Muscle of back (tissue), 11 donors: Measurements from ENCODE around the gene CCR3. TPM values are rescaled to one million over a fixed set of nuclear protein-coding genes. Genes with fewer than 3 reads are reported as not detected.

Source experiments
- DNase-seq, 3 donors: peaks; one replicate each; pipeline versions ENCODE4 v3.0.0 to v3.0.0-alpha.2; 2013
- polyA plus RNA-seq, 10 donors: library from polyadenylated mRNA; unstranded; fragments of 120-200 nt; gene quantifications; one replicate each; pipeline ENCODE4 v1.2.1, GENCODE V29; 2013; ENCODE audit not compliant: insufficient read length in 10 of 10

Gene CCR3
- polyA plus RNA-seq, 10 donors: 0.10 to 0.25 (median 0.20) TPM; not detected in 7

DNA sequence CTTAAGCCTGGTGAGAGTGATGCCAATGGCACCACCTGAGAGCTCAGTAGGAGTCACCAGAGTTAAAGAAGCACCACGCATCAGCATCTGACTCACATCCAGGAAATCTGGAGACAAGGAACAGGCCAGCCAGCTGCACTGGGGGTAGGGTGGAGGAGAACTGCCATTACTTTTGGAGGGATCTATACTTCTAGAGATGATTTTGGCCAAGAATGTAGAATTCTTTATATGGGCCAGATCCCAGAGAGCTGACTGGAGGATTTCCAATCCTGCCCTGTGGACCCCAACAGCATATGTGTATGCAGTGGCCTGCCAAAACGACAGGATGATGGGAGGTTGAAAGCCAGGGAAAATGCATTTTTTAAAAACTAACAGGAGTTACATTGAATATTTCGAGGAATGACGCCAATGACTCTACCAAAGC lies 29.8 kb downstream of the CCR3 start:
- DNase-seq: peak in 2 of 3 donors; percentile 48 to 72

DNA sequence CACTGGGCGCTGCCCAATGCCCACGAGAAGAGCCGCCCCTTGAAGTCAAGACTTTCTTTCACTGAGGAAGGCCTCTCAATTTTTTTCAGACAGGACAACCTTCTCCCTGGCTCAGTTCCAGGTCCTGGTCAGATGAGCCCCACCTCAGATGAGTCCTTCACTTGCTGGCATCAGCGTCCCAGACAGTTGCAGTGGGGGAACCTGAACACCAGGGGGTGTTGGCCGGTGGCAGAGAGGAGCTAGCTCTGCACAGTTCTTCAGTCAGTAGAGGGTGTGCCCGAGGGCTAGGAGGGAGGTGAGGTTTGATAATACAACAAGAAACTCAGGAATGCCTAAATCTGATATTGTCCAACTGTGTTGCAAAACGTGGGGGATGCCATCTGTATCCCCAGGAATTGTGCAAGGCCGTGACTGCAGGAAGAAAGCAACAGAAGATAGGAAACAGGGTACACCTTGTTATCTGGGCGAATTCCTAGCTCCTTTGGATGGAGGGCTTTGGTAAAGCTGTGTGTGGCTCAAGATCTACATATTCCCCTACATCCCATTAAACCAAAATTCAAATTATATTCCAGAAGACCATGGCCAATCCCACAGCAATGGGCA lies 34.3 kb downstream of the CCR3 start:
- DNase-seq: no peak

DNA sequence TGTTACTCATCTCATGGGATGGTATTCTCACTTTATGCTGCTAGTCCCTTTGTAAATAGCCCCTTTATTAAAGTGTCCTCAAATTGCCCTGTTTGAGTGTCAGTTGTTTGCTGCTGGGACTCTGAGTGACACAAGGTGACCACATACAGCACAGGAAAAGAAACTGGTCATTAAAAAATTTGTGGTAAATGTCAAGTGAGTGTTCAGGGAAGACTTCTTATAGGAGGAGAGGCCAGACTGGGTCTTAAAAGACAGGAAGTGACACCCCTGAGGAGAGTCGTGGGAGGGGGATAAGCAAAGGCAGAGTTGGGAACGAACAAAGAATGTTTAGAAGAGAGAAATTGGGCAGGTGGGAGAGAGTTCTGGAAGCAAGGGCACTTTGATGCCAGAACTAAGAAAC lies 35.2 kb downstream of the CCR3 start:
- DNase-seq: no peak

GRCh38 chr3:46278816-46279672 lies 36.8 kb downstream of the CCR3 start:
- DNase-seq: no peak

DNA sequence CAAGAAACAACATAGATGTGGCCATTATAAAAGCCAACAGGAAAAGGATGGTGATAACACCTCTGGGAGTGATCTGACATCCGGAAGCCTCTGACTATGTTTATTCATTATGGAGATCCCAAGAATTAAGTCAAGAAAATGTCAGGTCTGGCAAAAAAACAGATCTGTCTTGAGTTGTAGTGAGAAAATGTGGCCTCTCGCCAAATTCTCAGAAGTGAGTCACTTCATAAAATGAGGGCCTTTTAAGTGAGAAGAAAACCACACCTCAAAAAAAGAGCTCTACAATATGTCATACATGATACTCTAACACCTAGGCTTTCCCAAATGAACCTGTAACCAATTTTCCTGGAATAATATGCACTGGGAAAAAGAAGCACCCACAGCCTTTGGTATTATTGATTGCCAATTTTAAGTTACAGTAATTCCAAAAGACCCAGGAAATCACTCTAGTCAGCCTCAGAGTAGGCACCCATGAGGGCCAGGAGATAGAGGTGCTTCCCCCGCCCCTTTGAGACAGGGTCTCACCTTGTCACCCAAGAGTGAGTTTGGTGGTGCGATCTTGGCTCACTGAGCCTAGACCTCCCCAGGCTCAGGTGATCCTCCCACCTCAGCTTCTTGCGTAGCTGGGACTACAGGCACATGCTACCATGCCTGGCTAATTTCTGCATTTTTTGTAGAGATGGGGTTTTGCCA lies 38.0 kb downstream of the CCR3 start:
- no peak for DNase-seq

DNA sequence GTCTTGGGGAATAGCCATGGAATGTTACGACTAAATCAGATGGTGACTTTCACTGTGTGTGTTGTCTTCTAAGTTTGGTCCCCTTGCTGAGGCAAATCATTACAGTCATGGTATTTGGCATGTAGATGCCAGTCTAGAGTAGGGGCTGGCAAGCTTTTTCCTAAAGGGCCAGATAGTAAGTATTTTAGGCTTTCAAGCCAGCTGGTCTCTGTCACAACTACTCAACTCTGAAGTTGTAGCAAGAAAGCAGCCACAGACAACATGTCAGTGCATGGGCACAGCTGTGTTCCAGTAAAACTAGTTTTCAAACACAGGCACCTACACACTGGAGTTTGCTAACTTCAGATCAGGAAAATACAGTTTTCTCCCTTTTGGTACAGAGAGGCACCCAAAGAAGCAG lies 39.3 kb downstream of the CCR3 start:
- no peak for DNase-seq

GRCh38 chr3:46282041-46282440 lies 39.8 kb downstream of the CCR3 start:
- no peak for DNase-seq

- no peak for DNase-seq
These were observed 40.4 kb downstream of the CCR3 start for GRCh38 chr3:46282696-46283095.

- no peak for DNase-seq
These were observed 41.7 kb downstream of the CCR3 start for GRCh38 chr3:46283881-46284450.

- DNase-seq: no peak
These were observed 42.9 kb downstream of the CCR3 start for GRCh38 chr3:46284981-46285683.

DNA sequence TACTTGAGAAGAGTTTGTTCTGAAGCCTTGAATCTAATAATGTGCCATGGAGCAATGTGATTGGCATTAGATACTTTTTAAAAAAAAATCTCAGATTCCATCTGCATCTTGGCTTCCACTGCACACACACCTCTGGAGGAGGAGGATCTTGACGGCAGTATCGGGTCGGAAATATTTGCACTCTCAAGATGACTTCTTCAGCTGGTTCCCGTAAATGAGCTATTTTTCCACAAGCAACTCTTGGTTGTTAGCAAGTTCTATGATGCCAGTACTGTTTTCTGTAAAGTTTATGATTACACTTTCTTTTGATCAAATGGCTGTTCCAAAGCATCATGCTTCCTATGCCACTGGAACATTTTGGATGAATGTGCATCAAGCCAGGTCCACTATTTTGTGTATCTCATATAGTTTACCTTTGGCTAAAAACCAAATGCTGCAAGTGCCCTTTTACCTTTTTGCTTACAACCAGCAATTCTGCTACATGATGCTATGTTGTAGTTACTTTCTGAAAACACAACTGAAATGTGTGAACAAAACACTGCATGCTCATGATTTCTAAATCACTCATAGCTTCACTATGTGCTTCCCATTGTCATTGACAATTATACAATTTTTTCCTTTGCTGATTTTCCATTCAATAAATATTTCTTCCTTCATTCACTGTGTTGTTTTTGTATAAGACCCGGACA lies 43.8 kb downstream of the CCR3 start:
- DNase-seq: no peak

GRCh38 chr3:46286947-46287565 lies 44.8 kb downstream of the CCR3 start:
- no peak for DNase-seq

DNA sequence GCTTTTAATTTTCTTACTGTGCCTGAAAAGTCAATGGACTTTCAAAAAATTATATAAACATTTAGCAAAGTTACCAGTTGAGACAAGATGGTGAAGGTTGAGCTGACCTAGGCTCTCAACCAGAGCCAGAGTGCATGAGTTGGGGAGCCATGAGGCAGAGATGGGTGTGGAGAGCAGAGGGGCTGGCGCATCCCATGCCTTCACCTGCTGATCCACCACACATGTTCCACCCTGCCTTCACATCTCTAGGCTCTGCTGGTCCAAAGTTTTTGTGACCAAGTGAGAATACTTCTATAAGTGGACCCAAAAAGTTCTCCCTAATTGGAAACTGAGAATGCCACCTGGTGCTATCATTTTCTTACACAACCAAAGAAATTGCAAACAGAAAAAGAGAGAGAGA lies 47.3 kb downstream of the CCR3 start:
- no peak for DNase-seq

DNA sequence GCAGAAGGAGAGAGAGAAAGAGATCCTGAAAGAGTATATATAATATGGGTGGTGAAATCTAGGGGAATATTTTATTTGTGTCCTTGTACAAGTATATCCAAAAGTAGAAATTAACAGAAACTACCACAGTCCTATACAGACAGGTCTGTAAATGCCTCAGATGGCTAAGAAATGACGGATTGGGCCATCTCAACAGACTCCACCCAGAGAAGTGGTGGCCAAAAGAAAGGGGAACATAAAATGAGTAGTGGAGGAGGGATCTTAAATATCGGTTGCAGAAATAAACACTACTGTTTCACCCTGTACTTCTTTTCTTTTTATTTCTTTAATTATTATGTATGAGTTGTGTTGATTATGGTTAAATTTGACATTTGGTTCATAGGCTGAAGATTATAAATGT lies 47.7 kb downstream of the CCR3 start:
- DNase-seq: no peak

DNA sequence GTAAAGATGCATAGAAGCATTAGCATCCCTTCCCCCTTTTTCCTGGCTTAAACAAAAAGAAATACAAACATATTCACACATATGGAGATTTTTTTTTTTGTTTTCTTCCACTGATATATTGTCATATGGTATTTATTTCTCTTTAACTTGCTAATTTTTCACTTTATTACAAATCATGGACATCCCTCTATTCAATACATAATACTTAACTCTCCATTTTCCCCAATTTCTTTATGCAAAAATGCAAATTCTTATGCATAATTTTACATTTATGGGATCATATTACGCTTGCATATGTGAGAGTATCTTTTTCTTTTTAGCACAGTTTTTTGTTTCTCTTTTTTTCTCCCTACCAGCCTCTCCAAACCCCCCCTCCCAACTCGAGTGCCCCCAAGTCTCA lies 48.8 kb downstream of the CCR3 start:
- DNase-seq: no peak

GRCh38 chr3:46293035-46293724 lies 50.9 kb downstream of the CCR3 start:
- DNase-seq: no peak

- no peak for DNase-seq
These were observed 52.0 kb downstream of the CCR3 start for GRCh38 chr3:46293991-46294833.

DNA sequence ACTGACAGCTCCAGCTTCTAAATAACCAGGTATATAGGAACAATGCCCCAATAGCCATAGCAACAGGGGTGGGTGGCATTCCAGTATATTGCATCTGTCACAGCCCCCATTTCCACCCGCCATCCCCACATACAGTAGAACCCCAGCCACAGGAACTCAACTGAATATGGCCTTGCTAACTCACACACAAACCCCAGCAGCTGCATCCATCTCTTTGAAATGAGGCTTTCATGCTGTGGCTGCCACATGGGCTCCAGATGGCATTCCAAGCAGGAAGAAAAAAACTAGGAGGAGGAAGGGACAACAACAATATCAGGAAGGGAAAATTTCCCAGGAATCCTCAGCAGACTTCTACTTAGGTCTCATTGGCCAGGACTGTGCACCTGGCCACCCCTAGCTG lies 54.6 kb downstream of the CCR3 start:
- no peak for DNase-seq
